Measurements from ENCODE around the gene NCAPG2. TPM values are rescaled to one million over a fixed set of nuclear protein-coding genes. Genes with fewer than 3 reads are reported as not detected.

NCAPG2 gene
- total RNA-seq, 6 experiments from 2014 or later, result 2.7 to 4.8 (median 4.2) TPM

- H3K27me3 ChIP-seq, result no peaks in the 10 kb centered on the region
- WGBS (ENCODE audit: insufficient coverage, low coverage, low lambda C conversion rate, missing lambda C conversion rate), result 82% methylated on average over 8 of the region's 10 CpGs
- no peak for ATAC-seq
- intact Hi-C loops (cut with DNase I), result no loop called here
- no peaks in the 10 kb centered on the region for H3K4me1 ChIP-seq
- DNase-seq, result no peak
- no peak overlapping the region for H3K4me3 ChIP-seq
- no peaks in the 10 kb centered on the region for H3K9me3 ChIP-seq
- H3K27ac ChIP-seq, result no peak overlapping the region
- peaks cover 0 to 10% (median 4%) of the 10 kb centered on the region in 4 donors for H3K36me3 ChIP-seq
- no peak for TF ChIP-seq POLR2A (IDR thresholded peaks at IDR 0.05)
Measured at GRCh38 chr7:158732494-158733219, 28.1 kb upstream of the NCAPG2 start.

- Histone ChIP-seq H3K4me3 (no peak overlapping the region), H3K9me3 (no peaks in the 10 kb centered on the region), H3K4me1 (no peaks in the 10 kb centered on the region), H3K27me3 (no peaks in the 10 kb centered on the region), H3K36me3 (peaks cover 0 to 4% (median under 1%) of the 10 kb centered on the region in 4 donors), H3K27ac (no peak overlapping the region)
- no peak for ATAC-seq
- 92% methylated on average over 6 of the region's 6 CpGs for WGBS (ENCODE audit: insufficient coverage, low coverage, low lambda C conversion rate, missing lambda C conversion rate)
- intact Hi-C loops (cut with DNase I), result no loop called here
- DNase-seq, result no peak
- TF ChIP-seq POLR2A (IDR thresholded peaks at IDR 0.05), result no peak
- TF ChIP-seq, protein P1, sequence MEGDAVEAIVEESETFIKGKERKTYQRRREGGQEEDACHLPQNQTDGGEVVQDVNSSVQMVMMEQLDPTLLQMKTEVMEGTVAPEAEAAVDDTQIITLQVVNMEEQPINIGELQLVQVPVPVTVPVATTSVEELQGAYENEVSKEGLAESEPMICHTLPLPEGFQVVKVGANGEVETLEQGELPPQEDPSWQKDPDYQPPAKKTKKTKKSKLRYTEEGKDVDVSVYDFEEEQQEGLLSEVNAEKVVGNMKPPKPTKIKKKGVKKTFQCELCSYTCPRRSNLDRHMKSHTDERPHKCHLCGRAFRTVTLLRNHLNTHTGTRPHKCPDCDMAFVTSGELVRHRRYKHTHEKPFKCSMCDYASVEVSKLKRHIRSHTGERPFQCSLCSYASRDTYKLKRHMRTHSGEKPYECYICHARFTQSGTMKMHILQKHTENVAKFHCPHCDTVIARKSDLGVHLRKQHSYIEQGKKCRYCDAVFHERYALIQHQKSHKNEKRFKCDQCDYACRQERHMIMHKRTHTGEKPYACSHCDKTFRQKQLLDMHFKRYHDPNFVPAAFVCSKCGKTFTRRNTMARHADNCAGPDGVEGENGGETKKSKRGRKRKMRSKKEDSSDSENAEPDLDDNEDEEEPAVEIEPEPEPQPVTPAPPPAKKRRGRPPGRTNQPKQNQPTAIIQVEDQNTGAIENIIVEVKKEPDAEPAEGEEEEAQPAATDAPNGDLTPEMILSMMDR (IDR thresholded peaks at IDR 0.05), result no peak
Measured at GRCh38 chr7:158731761-158732160, 27.2 kb upstream of the NCAPG2 start.

DNA sequence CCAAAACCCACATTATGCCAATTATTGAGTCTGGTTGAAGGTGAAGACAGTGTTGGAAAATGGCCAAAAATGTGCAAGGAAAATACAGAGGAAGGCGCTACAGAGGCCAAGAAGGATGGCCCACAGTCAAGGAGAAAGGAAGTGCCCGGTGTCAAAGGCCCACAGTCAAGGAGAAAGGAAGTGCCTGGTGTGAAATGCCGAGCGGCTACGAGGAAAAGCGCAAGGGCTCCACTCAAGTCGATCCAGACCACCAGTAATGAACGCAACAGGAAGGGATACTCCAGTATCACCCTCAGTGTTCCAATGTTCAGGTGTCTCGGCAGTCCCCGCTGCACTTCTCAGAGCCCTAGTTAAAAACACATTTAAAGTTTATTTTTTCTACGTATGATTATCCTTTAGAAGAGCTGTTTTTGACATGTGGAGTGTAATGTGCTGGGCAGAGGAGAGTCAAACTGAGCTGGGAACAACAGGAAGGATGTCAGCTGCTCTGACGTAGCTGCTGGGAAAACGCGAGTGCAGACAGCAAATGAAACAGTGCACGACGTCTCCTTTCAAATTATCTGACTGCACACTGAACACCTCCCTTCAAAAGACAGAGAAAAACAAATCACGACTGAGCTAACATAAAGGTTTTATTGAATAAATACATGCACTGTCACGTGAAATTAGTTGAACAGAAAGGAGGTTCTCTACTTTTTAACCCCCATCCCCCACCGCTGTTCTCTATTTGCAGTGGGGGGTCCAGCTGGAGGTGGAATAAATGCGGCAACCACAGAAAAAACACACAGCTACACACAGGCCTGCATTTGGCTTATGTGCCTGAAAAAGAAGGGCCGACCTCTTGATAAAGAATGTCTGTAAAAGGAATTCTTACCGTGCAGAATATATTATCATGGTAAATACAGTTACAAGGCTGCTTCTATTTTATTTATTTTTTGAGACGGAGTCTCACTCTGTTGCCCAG, 26.1 kb upstream of the NCAPG2 start:
- H3K36me3 ChIP-seq, result peaks cover 0 to 3% (median 0%) of the 10 kb centered on the region in 4 donors
- H3K9me3 ChIP-seq, result no peaks in the 10 kb centered on the region
- intact Hi-C loops (cut with DNase I), result no loop called here
- no peak overlapping the region for H3K27ac ChIP-seq
- ATAC-seq (peak; percentile 43 to 74 (median 60)), DNase-seq (no peak)
- H3K4me1 ChIP-seq, result no peaks in the 10 kb centered on the region
- H3K27me3 ChIP-seq, result no peaks in the 10 kb centered on the region
- no peak for TF ChIP-seq POLR2A (IDR thresholded peaks at IDR 0.05)
- TF ChIP-seq, protein P1 (IDR thresholded peaks at IDR 0.05), result no peak
- 69% methylated on average over 18 of the region's 23 CpGs for WGBS (ENCODE audit: insufficient coverage, low coverage, low lambda C conversion rate, missing lambda C conversion rate)
- no peak overlapping the region for H3K4me3 ChIP-seq

- intact Hi-C loops (cut with DNase I), result no loop called here
- Histone ChIP-seq H3K9me3 (no peaks in the 10 kb centered on the region), H3K27me3 (no peaks in the 10 kb centered on the region), H3K27ac (no peak overlapping the region), H3K4me3 (no peak overlapping the region), H3K36me3 (peaks cover 0 to 3% (median 0%) of the 10 kb centered on the region in 4 donors), H3K4me1 (no peaks in the 10 kb centered on the region)
- ATAC-seq (peak in 1 of 4 donors; percentile 9), DNase-seq (no peak)
- no peak for TF ChIP-seq POLR2A (IDR thresholded peaks at IDR 0.05)
- TF ChIP-seq, protein P1 (IDR thresholded peaks at IDR 0.05), result no peak
- 95% methylated on average over 6 of the region's 7 CpGs for WGBS (ENCODE audit: insufficient coverage, low coverage, low lambda C conversion rate, missing lambda C conversion rate)
Measured at GRCh38 chr7:158729646-158730382, 25.2 kb upstream of the NCAPG2 start.
